IMR-90 (cell line): ENCODE results near the gene DGKD. TPM values are rescaled to one million over a fixed set of nuclear protein-coding genes. Genes with fewer than 3 reads are reported as not detected.

Experiments
- ATAC-seq: fragments of 200-7000 bp; cut with Tn5 transposase; 2 replicates; pipeline ENCODE4 v1.9.1; 2020; ENCODE audit warnings: low read depth, mild to moderate bottlenecking, moderate library complexity
- BruUV-seq: library from RNA; stranded (reverse); fragments of 400-500 nt; replicated peaks from 2 replicates; lab custom pipeline; 2021; lab: Mats Ljungman, UMichigan
- CTCF ChIA-PET: fragments of 300-600 bp; formaldehyde crosslinking; extraction: SDS; loops from one replicate; lab custom pipeline; 2021; ENCODE audit warnings: antibody characterized with exemption; lab: Yijun Ruan, JAX
- POLR2A ChIA-PET: fragments of 300-600 bp; sonication (Branson Sonifier 250); formaldehyde crosslinking; loops from one replicate; lab custom pipeline; 2022; ENCODE audit warnings: antibody characterized with exemption; ENCODE audit not compliant: unreplicated experiment; lab: Charles Lee
- DNase-seq: peaks from one replicate; pipeline ENCODE4 v3.0.0; 2013
- H2AFZ ChIP-seq: replicated peaks from 2 replicates; pipeline ENCODE3; 2013; ENCODE audit warnings: low read length, mild to moderate bottlenecking; ENCODE audit not compliant: poor library complexity
- H2AK5ac ChIP-seq: 2 replicates; pipeline ENCODE4 v1.6.1; 2013; ENCODE audit warnings: low read depth, low read length, inconsistent platforms
- H2AK9ac ChIP-seq: replicated peaks from 2 replicates; pipeline ENCODE3; 2013; ENCODE audit warnings: mild to moderate bottlenecking, low read depth, low read length, moderate library complexity; ENCODE audit not compliant: poor library complexity
- H2BK120ac ChIP-seq: 2 replicates; pipeline ENCODE4 v1.6.1; 2013; ENCODE audit warnings: low read depth, low read length, inconsistent platforms
- H2BK15ac ChIP-seq: 3 replicates; pipeline ENCODE4 v1.6.1; 2013; ENCODE audit warnings: low read depth, low read length, inconsistent platforms
- H2BK20ac ChIP-seq: 2 replicates; pipeline ENCODE4 v1.6.1; 2013; ENCODE audit warnings: low read depth, mild to moderate bottlenecking, inconsistent platforms, low read length, moderate library complexity
- H2BK5ac ChIP-seq: 2 replicates; pipeline ENCODE4 v1.6.1; 2013; ENCODE audit warnings: mild to moderate bottlenecking, low read depth, low read length, inconsistent platforms; ENCODE audit not compliant: poor library complexity, severe bottlenecking
- H3K14ac ChIP-seq: replicated peaks from 2 replicates; pipeline ENCODE4 v1.6.1; 2013; ENCODE audit warnings: low read depth, low read length, inconsistent platforms
- H3K18ac ChIP-seq: 2 replicates; pipeline ENCODE4 v1.6.1; 2013; ENCODE audit warnings: low read depth, low read length, control low read depth
- H3K23ac ChIP-seq: 2 replicates; pipeline ENCODE4 v1.6.1; 2013; ENCODE audit warnings: low read depth, low read length, inconsistent platforms
- H3K27ac ChIP-seq: 2 replicates; pipeline ENCODE4 v1.5.1; 2013; ENCODE audit warnings: mild to moderate bottlenecking, control low read depth, low read length; ENCODE audit not compliant: insufficient read depth
- H3K27me3 ChIP-seq: 2 replicates; pipeline ENCODE4 v1.6.1; 2013; ENCODE audit warnings: low read length; ENCODE audit not compliant: control insufficient read depth, insufficient read depth
- H3K36me3 ChIP-seq: 2 replicates; pipeline ENCODE4 v1.6.1; 2013; ENCODE audit warnings: low read length, mixed read lengths; ENCODE audit not compliant: control insufficient read depth, insufficient read depth
- H3K4ac ChIP-seq: 2 replicates; pipeline ENCODE4 v1.6.1; 2013; ENCODE audit warnings: low read depth, low read length, inconsistent platforms
- H3K4me1 ChIP-seq: 2 replicates; pipeline ENCODE4 v1.6.1; 2013; ENCODE audit warnings: low read length, mixed read lengths; ENCODE audit not compliant: control insufficient read depth, insufficient read depth
- H3K4me2 ChIP-seq: 2 replicates; pipeline ENCODE4 v1.6.1; 2013; ENCODE audit warnings: low read depth, mild to moderate bottlenecking, control low read depth, low read length, moderate library complexity
- H3K4me3 ChIP-seq: 2 replicates; pipeline ENCODE4 v1.5.1; 2013; ENCODE audit warnings: low read depth, mild to moderate bottlenecking, control low read depth, low read length, moderate library complexity; ENCODE audit not compliant: insufficient read depth
- H3K56ac ChIP-seq: 2 replicates; pipeline ENCODE4 v1.6.1; 2013; ENCODE audit warnings: low read length, inconsistent platforms; ENCODE audit not compliant: insufficient read depth; ENCODE audit errors: extremely low read depth
- H3K79me1 ChIP-seq, 2 experiments: 2 replicates each; pipeline ENCODE4 v1.6.1; 2013; ENCODE audit warnings: low read length in 2 of 2, inconsistent platforms in 1 of 2, low read depth in 1 of 2
- H3K9ac ChIP-seq: 2 replicates; pipeline ENCODE4 v1.6.1; 2013; ENCODE audit warnings: low read depth, low read length, control low read depth
- H3K9me1 ChIP-seq: 2 replicates; pipeline ENCODE4 v1.6.1; 2013; ENCODE audit warnings: low read length, inconsistent platforms; ENCODE audit not compliant: insufficient read depth
- H3K9me3 ChIP-seq: 2 replicates; pipeline ENCODE4 v1.6.1; 2013; ENCODE audit warnings: low read length; ENCODE audit not compliant: control insufficient read depth, insufficient read depth
- H4K20me1 ChIP-seq: 2 replicates; pipeline ENCODE4 v1.6.1; 2013; ENCODE audit warnings: low read length, inconsistent platforms; ENCODE audit not compliant: insufficient read depth
- H4K5ac ChIP-seq: 2 replicates; pipeline ENCODE4 v1.6.1; 2013; ENCODE audit warnings: mild to moderate bottlenecking, low read depth, low read length, control low read depth
- H4K8ac ChIP-seq, 2 experiments: 2 replicates each; pipeline ENCODE4 v1.6.1; 2013; ENCODE audit warnings: low read depth in 2 of 2, low read length in 2 of 2, control low read depth in 1 of 2, inconsistent platforms in 1 of 2
- H4K91ac ChIP-seq: 2 replicates; pipeline ENCODE4 v1.6.1; 2013; ENCODE audit warnings: low read depth, low read length, inconsistent platforms; ENCODE audit not compliant: insufficient read depth
- BHLHE40 ChIP-seq: fragments of 150-350 bp; IDR thresholded peaks from 2 replicates; pipeline ENCODE4 v1.6.1; 2016; ENCODE audit warnings: mild to moderate bottlenecking, low read depth, low read length
- ELK1 ChIP-seq: fragments of 150-350 bp; IDR thresholded peaks from 2 replicates; pipeline ENCODE4 v1.6.1; 2016; ENCODE audit warnings: low read depth, mild to moderate bottlenecking, low read length, moderate library complexity, borderline replicate concordance
- FOS ChIP-seq: fragments of 150-350 bp; IDR thresholded peaks from 2 replicates; pipeline ENCODE4 v1.6.1; 2016; ENCODE audit warnings: low read depth, low read length
- MAFK ChIP-seq: IDR thresholded peaks from 2 replicates; pipeline ENCODE4 v1.6.1; 2012; ENCODE audit warnings: low read depth, low read length, improper control_type of control experiment
- MAZ ChIP-seq: IDR thresholded peaks from 2 replicates; pipeline ENCODE4 v1.6.1; 2012; ENCODE audit warnings: low read depth, mild to moderate bottlenecking, low read length, improper control_type of control experiment, moderate library complexity, borderline replicate concordance
- MXI1 ChIP-seq: IDR thresholded peaks from 2 replicates; pipeline ENCODE4 v1.6.1; 2012; ENCODE audit warnings: low read depth, mild to moderate bottlenecking, low read length, moderate library complexity, borderline replicate concordance
- POLR2A ChIP-seq: IDR thresholded peaks from 2 replicates; pipeline ENCODE4 v1.6.1; 2012; ENCODE audit warnings: mild to moderate bottlenecking, low read depth, low read length
- WGBS, 2 experiments: methylation state at CpG; one replicate each; pipeline versions ENCODE4 v1.1.5 to v1.1.7; 2013; ENCODE audit warnings: missing lambda C conversion rate in 2 of 2; ENCODE audit not compliant: insufficient read length in 1 of 2; ENCODE audit errors: extremely low coverage in 2 of 2; 5-methylcytosine and 5-hydroxymethylcytosine counted together
- dilution Hi-C: fragments of 300-500 bp; cut with HindIII; formaldehyde crosslinking; loops from one replicate; pipeline ENCODE4 v1.14.3; 2018; ENCODE audit warnings: low sequenced_read_pairs; ENCODE audit not compliant: unreplicated experiment
- in situ Hi-C: fragments of 300-500 bp; cut with MboI; formaldehyde crosslinking; loops from 3 replicates; pipeline ENCODE4 v1.14.3; 2019; ENCODE audit warnings: low sequenced_read_pairs, inconsistent platforms, mixed read lengths
- intact Hi-C: fragments of 100-400 bp; cut with micrococcal nuclease; formaldehyde crosslinking; loops from 2 replicates; pipeline ENCODE4 v1.10.0; 2022
- polyA plus RNA-seq, 3 experiments: library from polyadenylated mRNA; depleted of rRNA; stranded (reverse); fragments of >200 nt; gene quantifications; 2 replicates each; pipeline ENCODE4 v1.2.3, GENCODE V29; 2012; ENCODE audit warnings: low replicate concordance in 1 of 3
- total RNA-seq: library from RNA; depleted of rRNA; stranded (reverse); fragments of >200 nt; gene quantifications from 2 replicates; pipeline ENCODE4 v1.2.3, GENCODE V29; 2012

DGKD gene
- total and polyA plus RNA-seq, 2 of the 4 experiments (the other 2 are of a cell fraction): 6.5 to 10.1 TPM

- TF ChIP-seq FOS (no peak), POLR2A (no peak)
These were observed 123.5 kb downstream of the DGKD start (continued) for GRCh38 chr2:233477548-233478433.

GRCh38 chr2:233479616-233480489 lies 125.6 kb downstream of the DGKD start:
- no peak overlapping the region for H3K4me3 ChIP-seq
- DNase-seq (no peak), ATAC-seq (no peak)
- H4K20me1 ChIP-seq: no peaks in the 10 kb centered on the region
- in situ Hi-C loops: no loop called here
- no peak overlapping the region for H3K23ac ChIP-seq
- dilution Hi-C loops: no loop called here
- peaks cover 46% of the 10 kb centered on the region for H3K36me3 ChIP-seq
- H3K9me1 ChIP-seq: no peaks in the 10 kb centered on the region; the same call in 1 of the 2 replicates
- no peak overlapping the region for H2AK9ac ChIP-seq
- H2BK15ac ChIP-seq: no peak overlapping the region
- no peak overlapping the region for H3K9ac ChIP-seq
- WGBS, 2 experiments: 89% methylated on average over 4 of the region's 27 CpGs; no CpG with 5 or more reads in 1 of the 2 experiments
- H3K79me1 ChIP-seq: no peaks in the 10 kb centered on the region
- TF ChIP-seq MAZ: no peak
- no peak for TF ChIP-seq POLR2A
- no peak for TF ChIP-seq ELK1
- no peak for TF ChIP-seq MAFK
- no peak for TF ChIP-seq BHLHE40
- no peak for TF ChIP-seq MXI1
- no peak overlapping the region for H4K8ac ChIP-seq
- ChIA-PET CTCF (no interaction called here), POLR2A (no interaction called here)
- no peak overlapping the region for H3K4me2 ChIP-seq
- H3K18ac ChIP-seq: no peak overlapping the region
- no peak overlapping the region for H2BK5ac ChIP-seq
- H3K27ac ChIP-seq: no peak overlapping the region
- no peak overlapping the region for H3K4ac ChIP-seq
- no peaks in the 10 kb centered on the region for H3K9me3 ChIP-seq
- H2AK5ac ChIP-seq: no peak overlapping the region
- H3K56ac ChIP-seq: no peak overlapping the region
- no peak overlapping the region for H2BK20ac ChIP-seq
- no peak overlapping the region for H3K14ac ChIP-seq
- H3K4me1 ChIP-seq: no peaks in the 10 kb centered on the region
- H2BK120ac ChIP-seq: no peak overlapping the region
- H3K27me3 ChIP-seq: no peaks in the 10 kb centered on the region
- no peak overlapping the region for H2AFZ ChIP-seq
- H4K5ac ChIP-seq: no peak overlapping the region
- intact Hi-C loops: no loop called here
- H4K91ac ChIP-seq: no peak overlapping the region
- BruUV-seq: no TSS peak
